Retina (tissue), 1 donor: ENCODE results near the gene ASIC2.

ENCODE experiments used
- DNase-seq: peaks from one replicate; pipeline ENCODE4 v3.0.0-alpha.2; 2016

The ASIC2 gene

GRCh38 chr17:33112763-33113162 lies 180.3 kb downstream of the ASIC2 start:
- DNase-seq, result no peak

- no peak for DNase-seq
Measured at GRCh38 chr17:33109336-33110072, 183.6 kb downstream of the ASIC2 start.

GRCh38 chr17:33106525-33107165 lies 186.4 kb downstream of the ASIC2 start:
- DNase-seq, result no peak

- no peak for DNase-seq
Measured at GRCh38 chr17:33105911-33106310, 187.2 kb downstream of the ASIC2 start.

GRCh38 chr17:33099906-33100305 lies 193.2 kb downstream of the ASIC2 start:
- DNase-seq, result no peak

- no peak for DNase-seq
Measured at GRCh38 chr17:33099252-33099651, 193.8 kb downstream of the ASIC2 start.

- no peak for DNase-seq
Measured at GRCh38 chr17:33097411-33097810, 195.7 kb downstream of the ASIC2 start.

GRCh38 chr17:33096161-33096560 lies 196.9 kb downstream of the ASIC2 start:
- DNase-seq, result no peak

GRCh38 chr17:33091271-33091670 lies 201.8 kb downstream of the ASIC2 start:
- no peak for DNase-seq

GRCh38 chr17:33090806-33091205 lies 202.3 kb downstream of the ASIC2 start:
- DNase-seq, result no peak

- DNase-seq, result no peak
Measured at GRCh38 chr17:33086878-33087277, 206.2 kb downstream of the ASIC2 start.

- DNase-seq, result no peak
Measured at GRCh38 chr17:33086041-33086440, 207.1 kb downstream of the ASIC2 start.

- DNase-seq, result no peak
Measured at GRCh38 chr17:33085256-33085655, 207.8 kb downstream of the ASIC2 start.

- DNase-seq, result no peak
Measured at GRCh38 chr17:33084755-33085154, 208.3 kb downstream of the ASIC2 start.

GRCh38 chr17:33082529-33083173 lies 210.4 kb downstream of the ASIC2 start:
- no peak for DNase-seq

GRCh38 chr17:33080091-33080490 lies 213.0 kb downstream of the ASIC2 start:
- no peak for DNase-seq

GRCh38 chr17:33079201-33079600 lies 213.9 kb downstream of the ASIC2 start:
- DNase-seq, result no peak

GRCh38 chr17:33076979-33077378 lies 216.1 kb downstream of the ASIC2 start:
- DNase-seq, result no peak

- peak; percentile 42 for DNase-seq
Measured at GRCh38 chr17:33073416-33073815, 219.7 kb downstream of the ASIC2 start.

GRCh38 chr17:33072421-33073161 lies 220.5 kb downstream of the ASIC2 start:
- DNase-seq, result no peak

GRCh38 chr17:33071656-33072055 lies 221.4 kb downstream of the ASIC2 start:
- DNase-seq, result no peak

GRCh38 chr17:33057564-33057963 lies 235.5 kb downstream of the ASIC2 start:
- DNase-seq, result no peak

GRCh38 chr17:33056399-33057146 lies 236.5 kb downstream of the ASIC2 start:
- peak; percentile 60 for DNase-seq
